Naive thymus-derived CD4-positive, alpha-beta T cell (primary cell): ENCODE results near the gene NR2F1-AS1. TPM values are rescaled to one million over a fixed set of nuclear protein-coding genes. Genes with fewer than 3 reads are reported as not detected.
"Not testable (repeated sequence)": the region's sequence is repeated elsewhere in the genome, so short reads cannot be mapped to it uniquely, and the experiment has no call there.

Experiments
- ATAC-seq: fragments of 150-1000 bp; cut with Tn5 transposase; 2 replicates; pipeline ENCODE4 v1.10.0; 2021; ENCODE audit warnings: mild to moderate bottlenecking, moderate library complexity
- CTCF ChIA-PET: fragments of 350-600 bp; sonication (Branson Sonifier 250); formaldehyde crosslinking; loops from one replicate; lab custom pipeline; 2021; ENCODE audit warnings: antibody characterized with exemption; lab: Charles Lee
- POLR2A ChIA-PET: fragments of 350-600 bp; sonication (Branson Sonifier 250); formaldehyde crosslinking; loops from one replicate; lab custom pipeline; 2021; ENCODE audit warnings: antibody characterized with exemption, inconsistent platforms; lab: Charles Lee
- DNase-seq, 9 donors: peaks; one replicate each; pipeline versions ENCODE4 v3.0.0 to v3.0.0-alpha.2; 2020 to 2022; ENCODE audit warnings: mixed read lengths in 1 of 9
- H3K27ac ChIP-seq: one replicate; pipeline ENCODE4 v1.7.0; 2013; ENCODE audit warnings: mild to moderate bottlenecking, low read depth, low read length, moderate library complexity
- H3K27me3 ChIP-seq, 2 donors: one replicate each; pipeline ENCODE4 v1.7.0; 2013; ENCODE audit warnings: low read length in 2 of 2, mild to moderate bottlenecking in 2 of 2, moderate library complexity in 2 of 2; ENCODE audit not compliant: control insufficient read depth in 2 of 2, insufficient read depth in 2 of 2
- H3K36me3 ChIP-seq, 3 experiments: 1 replicate in 2 of 3; 2 replicates in 1 of 3; pipeline ENCODE4 v1.7.0; 2013; ENCODE audit warnings: low read length in 3 of 3, mild to moderate bottlenecking in 3 of 3, moderate library complexity in 1 of 3; ENCODE audit not compliant: insufficient read depth in 3 of 3, control insufficient read depth in 2 of 3
- H3K4me1 ChIP-seq, 2 donors: one replicate each; pipeline ENCODE4 v1.7.0; 2013; ENCODE audit warnings: low read length in 2 of 2, mild to moderate bottlenecking in 2 of 2, moderate library complexity in 1 of 2; ENCODE audit not compliant: control insufficient read depth in 2 of 2, insufficient read depth in 2 of 2
- H3K4me3 ChIP-seq: 2 replicates; pipeline ENCODE4 v1.7.0; 2013; ENCODE audit warnings: mild to moderate bottlenecking, low read length
- H3K9me3 ChIP-seq, 3 experiments: 1 replicate in 2 of 3; 2 replicates in 1 of 3; pipeline ENCODE4 v1.7.0; 2013; ENCODE audit warnings: low read length in 3 of 3; ENCODE audit not compliant: control insufficient read depth in 2 of 3
- H3K27ac Mint-ChIP-seq, 9 donors: one replicate each; pipeline ENCODE4 v1.8.0; 2020 to 2022; ENCODE audit warnings: mixed read lengths in 9 of 9, mild to moderate bottlenecking in 8 of 9, moderate library complexity in 5 of 9, inconsistent platforms in 2 of 9
- H3K27me3 Mint-ChIP-seq, 5 donors: one replicate each; pipeline ENCODE4 v1.8.0; 2021 to 2022; ENCODE audit warnings: mixed read lengths in 5 of 5, mild to moderate bottlenecking in 1 of 5
- H3K36me3 Mint-ChIP-seq, 5 donors: one replicate each; pipeline ENCODE4 v1.8.0; 2020 to 2022; ENCODE audit warnings: mixed read lengths in 5 of 5, mild to moderate bottlenecking in 3 of 5, inconsistent platforms in 1 of 5
- H3K4me1 Mint-ChIP-seq, 7 donors: one replicate each; pipeline ENCODE4 v1.8.0; 2020 to 2022; ENCODE audit warnings: mixed read lengths in 7 of 7, mild to moderate bottlenecking in 3 of 7, inconsistent platforms in 1 of 7
- H3K4me3 Mint-ChIP-seq, 10 donors: one replicate each; pipeline ENCODE4 v1.8.0; 2020 to 2022; ENCODE audit warnings: mild to moderate bottlenecking in 10 of 10, mixed read lengths in 10 of 10, moderate library complexity in 6 of 10, inconsistent platforms in 2 of 10
- H3K9me3 Mint-ChIP-seq, 11 donors: one replicate each; pipeline ENCODE4 v1.8.0; 2020 to 2022; ENCODE audit warnings: mixed read lengths in 11 of 11, mild to moderate bottlenecking in 4 of 11, inconsistent platforms in 1 of 11, moderate library complexity in 1 of 11
- intact Hi-C, 2 donors: fragments of 100-400 bp; cut with micrococcal nuclease; formaldehyde crosslinking; loops; one replicate each; pipeline ENCODE4 v1.15.1; 2023
- polyA plus RNA-seq, 2 donors: library from polyadenylated mRNA; unstranded; fragments of 300-500 nt; fragmentation: Illumina TruSeq; gene quantifications; one replicate each; pipeline ENCODE4 v1.2.3, GENCODE V29; 2021
- total RNA-seq, 6 experiments: library from RNA in 5 of 6; stranded (reverse) in 5 of 6; gene quantifications; 1 replicate in 5 of 6; 2 replicates in 1 of 6; pipeline ENCODE4 v1.2.3 and lab custom pipeline; 2021 to 2026

NR2F1-AS1 gene
- total and polyA plus RNA-seq, 7 experiments from 2014 or later = not detected

DNA sequence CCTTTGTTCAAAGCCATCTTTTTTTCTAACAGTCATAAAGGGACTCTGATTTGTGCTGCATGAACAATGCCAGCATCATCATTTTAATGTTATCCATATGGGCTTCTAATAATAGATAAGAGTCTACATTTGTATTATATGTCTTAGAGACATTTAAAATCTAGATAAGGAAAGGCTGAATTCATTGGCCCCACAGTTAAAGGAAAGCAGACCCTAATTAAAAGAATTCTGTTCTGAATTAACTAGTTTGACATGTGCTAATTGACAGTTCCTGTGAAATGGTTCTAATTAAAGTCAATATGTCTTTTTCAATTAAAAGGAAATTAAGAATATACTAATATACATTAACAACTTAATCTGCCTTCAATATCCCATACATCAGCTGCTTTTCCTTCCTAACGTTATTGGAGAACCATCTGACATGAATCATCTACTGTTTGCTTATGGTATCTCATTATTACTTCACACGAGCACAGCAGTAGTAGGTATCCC, 104.7 kb downstream of the NR2F1-AS1 start:
- no peaks in the 10 kb centered on the region for H3K27me3 ChIP-seq
- no peaks in the 10 kb centered on the region for H3K4me1 ChIP-seq
- H3K4me3 Mint-ChIP-seq = no peak overlapping the region
- no peaks in the 10 kb centered on the region for H3K36me3 ChIP-seq
- peaks cover 0 to 4% (median 0%) of the 10 kb centered on the region in 5 donors for H3K27me3 Mint-ChIP-seq
- no peak overlapping the region for H3K27ac ChIP-seq
- no peak overlapping the region for H3K27ac Mint-ChIP-seq
- H3K4me3 ChIP-seq = no peak overlapping the region
- intact Hi-C loops = no loop called here
- CTCF ChIA-PET = no interaction called here
- DNase-seq (no peak), ATAC-seq (no peak)
- H3K4me1 Mint-ChIP-seq = no peaks in the 10 kb centered on the region
- POLR2A ChIA-PET = no interaction called here
- H3K9me3 Mint-ChIP-seq = peaks cover 0 to 11% (median 4%) of the 10 kb centered on the region in 11 donors
- no peaks in the 10 kb centered on the region for H3K9me3 ChIP-seq
- H3K36me3 Mint-ChIP-seq = peaks cover 0 to 3% (median 0%) of the 10 kb centered on the region in 5 donors

DNA sequence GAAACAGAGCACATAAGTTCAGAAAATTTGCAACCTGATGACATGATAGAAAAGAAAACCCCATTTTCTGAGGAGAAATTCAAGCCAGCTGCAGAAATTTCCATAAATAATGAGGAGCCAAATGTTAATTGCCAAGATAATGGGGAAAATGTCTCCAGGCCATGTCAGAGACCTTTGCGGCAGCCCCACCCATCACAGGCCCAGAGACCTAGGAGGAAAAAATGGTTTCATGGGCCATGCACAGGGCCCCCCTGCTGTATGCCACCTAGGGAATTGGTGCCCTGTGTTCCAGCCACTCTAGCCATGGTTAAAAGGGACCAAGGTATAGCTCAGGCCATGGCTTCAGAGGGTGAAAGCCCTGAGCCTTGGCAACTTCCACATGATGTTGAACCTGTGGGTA, 118.1 kb downstream of the NR2F1-AS1 start:
- Mint-ChIP-seq H3K9me3 (peaks cover 7 to 58% (median 28%) of the 10 kb centered on the region in 11 donors), H3K4me3 (no peak overlapping the region), H3K27ac (no peak overlapping the region), H3K27me3 (peaks cover 0 to 5% (median 1%) of the 10 kb centered on the region in 5 donors), H3K4me1 (no peaks in the 10 kb centered on the region), H3K36me3 (peaks cover 0 to 4% (median 0%) of the 10 kb centered on the region in 5 donors)
- no peaks in the 10 kb centered on the region for H3K27me3 ChIP-seq
- no peaks in the 10 kb centered on the region for H3K36me3 ChIP-seq
- no peaks in the 10 kb centered on the region for H3K4me1 ChIP-seq
- POLR2A ChIA-PET = no interaction called here
- H3K4me3 ChIP-seq = no peak overlapping the region
- DNase-seq (no peak), ATAC-seq (no peak)
- CTCF ChIA-PET = no interaction called here
- intact Hi-C loops = no loop called here
- H3K27ac ChIP-seq = no peak overlapping the region
- H3K9me3 ChIP-seq = peaks cover 0 to 19% (median 0%) of the 10 kb centered on the region in 3 experiments

DNA sequence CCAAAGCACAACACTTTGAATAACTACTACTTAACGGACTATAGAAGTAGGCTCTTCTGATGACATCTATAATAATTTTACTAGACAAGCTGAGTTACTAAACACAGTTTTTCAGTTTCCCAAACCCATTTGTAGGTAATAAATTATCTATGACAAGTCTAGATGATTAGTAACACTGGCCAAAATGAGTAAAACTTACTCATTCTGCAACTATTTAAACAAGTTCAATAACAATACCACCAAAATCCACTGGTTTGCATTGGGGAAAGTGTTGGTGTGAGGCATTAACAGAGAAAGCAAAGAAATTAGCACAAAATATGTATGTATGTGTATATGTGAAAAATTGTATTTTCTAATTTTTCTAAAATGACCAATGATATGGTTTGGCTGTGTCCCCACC, 119.3 kb downstream of the NR2F1-AS1 start:
- Mint-ChIP-seq H3K4me1 (no peaks in the 10 kb centered on the region), H3K27me3 (peaks cover 0 to 5% (median 0%) of the 10 kb centered on the region in 5 donors), H3K9me3 (peaks cover 7 to 58% (median 25%) of the 10 kb centered on the region in 11 donors), H3K4me3 (no peak overlapping the region), H3K36me3 (peaks cover 0 to 4% (median 0%) of the 10 kb centered on the region in 5 donors), H3K27ac (no peak overlapping the region)
- H3K4me1 ChIP-seq = no peaks in the 10 kb centered on the region
- ATAC-seq (no peak), DNase-seq (no peak)
- CTCF ChIA-PET = no interaction called here
- H3K36me3 ChIP-seq = no peaks in the 10 kb centered on the region
- no peak overlapping the region for H3K4me3 ChIP-seq
- POLR2A ChIA-PET = no interaction called here
- H3K27me3 ChIP-seq = no peaks in the 10 kb centered on the region
- peaks cover 0 to 19% (median 0%) of the 10 kb centered on the region in 3 experiments for H3K9me3 ChIP-seq
- H3K27ac ChIP-seq = no peak overlapping the region
- intact Hi-C loops = no loop called here

DNA sequence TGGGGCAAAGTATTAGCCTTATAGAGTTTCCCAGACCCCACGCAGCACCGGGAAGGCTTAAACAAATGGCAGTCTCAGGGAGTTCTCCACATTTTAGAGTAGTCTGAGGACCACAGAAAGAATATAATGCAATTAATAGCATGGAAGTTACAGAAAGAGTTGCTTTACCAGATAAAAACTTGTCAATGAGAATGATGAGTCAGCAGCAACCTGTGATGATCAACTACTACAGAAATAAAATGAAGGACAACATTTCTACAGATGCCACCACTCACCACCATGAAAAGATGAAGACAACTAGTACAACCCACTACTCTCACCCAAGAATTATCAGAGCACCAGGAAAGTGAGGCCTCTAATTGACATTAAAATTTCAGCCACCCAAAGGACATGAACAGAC, 120.7 kb downstream of the NR2F1-AS1 start:
- Histone ChIP-seq H3K4me1 (no peaks in the 10 kb centered on the region), H3K27me3 (no peaks in the 10 kb centered on the region), H3K4me3 (no peak overlapping the region), H3K27ac (no peak overlapping the region), H3K9me3 (peaks cover 0 to 19% (median 0%) of the 10 kb centered on the region in 3 experiments), H3K36me3 (no peaks in the 10 kb centered on the region)
- Mint-ChIP-seq H3K27me3 (peaks cover 0 to 5% (median 0%) of the 10 kb centered on the region in 5 donors), H3K27ac (no peak overlapping the region), H3K4me1 (no peaks in the 10 kb centered on the region), H3K36me3 (peaks cover 0 to 4% (median 0%) of the 10 kb centered on the region in 5 donors), H3K9me3 (peaks cover 7 to 46% (median 25%) of the 10 kb centered on the region in 11 donors), H3K4me3 (no peak overlapping the region)
- POLR2A ChIA-PET = no interaction called here
- intact Hi-C loops = no loop called here
- DNase-seq (no peak), ATAC-seq (no peak)
- CTCF ChIA-PET = no interaction called here

DNA sequence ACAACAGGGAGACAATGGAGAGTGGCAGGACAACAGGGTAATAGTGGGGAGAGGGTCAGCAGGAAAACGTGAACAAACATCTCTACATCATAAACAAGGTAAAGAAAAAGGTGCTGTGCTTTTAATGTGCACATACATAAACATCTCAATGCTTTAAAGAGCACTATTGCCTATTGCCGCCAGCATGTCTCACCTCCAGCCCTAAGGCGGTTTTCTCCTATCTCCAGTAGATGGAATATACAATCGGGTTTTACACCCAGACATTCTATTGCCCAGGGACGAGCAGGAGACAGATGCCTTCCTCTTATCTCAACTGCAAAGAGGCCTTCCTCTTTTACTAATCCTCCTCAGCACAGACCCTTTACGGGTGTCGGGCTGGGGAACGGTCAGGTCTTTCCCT, 124.2 kb downstream of the NR2F1-AS1 start:
- H3K4me1 ChIP-seq, DNase-seq, H3K36me3 ChIP-seq, H3K27ac Mint-ChIP-seq, H3K27me3 Mint-ChIP-seq, POLR2A ChIA-PET, ATAC-seq, CTCF ChIA-PET, H3K4me1 Mint-ChIP-seq, H3K4me3 Mint-ChIP-seq, intact Hi-C loops, H3K4me3 ChIP-seq, H3K27me3 ChIP-seq, H3K9me3 ChIP-seq, H3K36me3 Mint-ChIP-seq, H3K27ac ChIP-seq: not testable (repeated sequence)
- peaks cover 0 to 16% (median 7%) of the 10 kb centered on the region in 11 donors for H3K9me3 Mint-ChIP-seq

DNA sequence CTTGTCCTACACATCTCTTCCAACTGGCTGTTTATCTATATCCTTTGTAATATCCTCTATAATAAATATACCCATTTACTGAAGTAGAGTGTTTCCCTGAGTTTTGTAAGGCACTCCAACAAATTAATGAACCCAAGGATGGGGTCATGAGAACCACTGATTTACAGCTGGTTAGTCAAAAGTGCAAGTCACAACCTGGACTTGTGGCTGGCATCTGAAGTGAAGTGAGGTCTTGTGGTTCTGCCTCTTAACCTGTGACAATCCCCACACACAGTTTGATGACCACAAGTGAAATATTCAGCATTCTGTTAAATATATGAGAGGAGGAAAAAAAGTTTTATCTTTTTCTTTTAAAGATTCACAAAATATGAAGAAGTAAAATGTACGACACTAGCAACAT, 126.1 kb downstream of the NR2F1-AS1 start:
- ATAC-seq (no peak), DNase-seq (no peak)
- Histone ChIP-seq H3K27me3 (no peaks in the 10 kb centered on the region), H3K4me1 (no peaks in the 10 kb centered on the region), H3K36me3 (no peaks in the 10 kb centered on the region), H3K4me3 (no peak overlapping the region), H3K27ac (no peak overlapping the region), H3K9me3 (no peaks in the 10 kb centered on the region)
- H3K36me3 Mint-ChIP-seq = no peaks in the 10 kb centered on the region
- no peak overlapping the region for H3K27ac Mint-ChIP-seq
- no peak overlapping the region for H3K4me3 Mint-ChIP-seq
- CTCF ChIA-PET = no interaction called here
- POLR2A ChIA-PET = no interaction called here
- no peaks in the 10 kb centered on the region for H3K4me1 Mint-ChIP-seq
- peaks cover 0 to 7% (median 0%) of the 10 kb centered on the region in 5 donors for H3K27me3 Mint-ChIP-seq
- intact Hi-C loops = no loop called here
- peaks cover 0 to 7% (median 0%) of the 10 kb centered on the region in 11 donors for H3K9me3 Mint-ChIP-seq

DNA sequence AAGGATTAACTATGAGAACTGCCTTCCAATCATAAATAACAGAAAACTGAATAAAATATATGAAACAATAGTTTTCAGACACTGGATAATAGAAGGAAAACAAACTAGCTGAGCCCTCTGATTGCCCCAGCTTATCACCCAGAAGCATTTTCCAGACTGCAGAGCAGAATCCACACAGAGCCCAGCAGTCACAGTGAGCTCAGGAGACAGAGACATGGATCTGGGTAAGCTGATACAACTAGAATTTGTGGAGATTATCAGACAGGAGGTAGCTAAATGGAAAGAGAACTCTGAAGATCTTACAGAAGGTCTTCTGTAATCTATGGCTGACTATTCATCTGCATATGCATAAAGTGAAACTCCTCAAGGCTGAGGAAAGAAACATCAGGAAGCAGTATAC, 128.8 kb downstream of the NR2F1-AS1 start:
- Mint-ChIP-seq H3K9me3 (peaks cover 0 to 3% (median 0%) of the 10 kb centered on the region in 11 donors), H3K4me1 (no peaks in the 10 kb centered on the region), H3K36me3 (no peaks in the 10 kb centered on the region), H3K4me3 (no peak overlapping the region), H3K27me3 (peaks cover 0 to 4% (median 0%) of the 10 kb centered on the region in 5 donors), H3K27ac (no peak overlapping the region)
- intact Hi-C loops = no loop called here
- H3K4me3 ChIP-seq = no peak overlapping the region
- no peaks in the 10 kb centered on the region for H3K27me3 ChIP-seq
- no peak for ATAC-seq
- POLR2A ChIA-PET = no interaction called here
- no peak overlapping the region for H3K27ac ChIP-seq
- H3K4me1 ChIP-seq = no peaks in the 10 kb centered on the region
- CTCF ChIA-PET = no interaction called here
- H3K36me3 ChIP-seq = no peaks in the 10 kb centered on the region
- DNase-seq = no peak
- no peaks in the 10 kb centered on the region for H3K9me3 ChIP-seq
